NT2/D1 (cell line): ENCODE results near the gene TMC5.

Source experiments
- YY1 ChIP-seq: IDR thresholded peaks from 2 replicates; pipeline ENCODE4 v1.6.1; 2011; ENCODE audit not compliant: insufficient read length, insufficient read depth
- ZNF274 ChIP-seq: IDR thresholded peaks from 2 replicates; pipeline ENCODE4 v1.6.1; 2011; ENCODE audit warnings: mild to moderate bottlenecking, low read depth, low read length

- TF ChIP-seq YY1 (no peak), ZNF274 (no peak)
Measured at GRCh38 chr16:19384656-19385055, 33.0 kb upstream of the TMC5 start.
